RCC 7860 (cell line): ENCODE measurements around the gene DSG4.
"Not testable (repeated sequence)": the region's sequence is repeated elsewhere in the genome, so short reads cannot be mapped to it uniquely, and the experiment has no call there.

Source experiments
- DNase-seq: peaks from one replicate; pipeline ENCODE4 v3.0.0-alpha.2; 2015; ENCODE audit warnings: low spot score
- FAIRE-seq: peaks from 2 replicates; lab custom pipeline; 2012; peaks lifted over from hg19 to GRCh38; lab: Jason Lieb, UNC

The DSG4 gene, protein sequence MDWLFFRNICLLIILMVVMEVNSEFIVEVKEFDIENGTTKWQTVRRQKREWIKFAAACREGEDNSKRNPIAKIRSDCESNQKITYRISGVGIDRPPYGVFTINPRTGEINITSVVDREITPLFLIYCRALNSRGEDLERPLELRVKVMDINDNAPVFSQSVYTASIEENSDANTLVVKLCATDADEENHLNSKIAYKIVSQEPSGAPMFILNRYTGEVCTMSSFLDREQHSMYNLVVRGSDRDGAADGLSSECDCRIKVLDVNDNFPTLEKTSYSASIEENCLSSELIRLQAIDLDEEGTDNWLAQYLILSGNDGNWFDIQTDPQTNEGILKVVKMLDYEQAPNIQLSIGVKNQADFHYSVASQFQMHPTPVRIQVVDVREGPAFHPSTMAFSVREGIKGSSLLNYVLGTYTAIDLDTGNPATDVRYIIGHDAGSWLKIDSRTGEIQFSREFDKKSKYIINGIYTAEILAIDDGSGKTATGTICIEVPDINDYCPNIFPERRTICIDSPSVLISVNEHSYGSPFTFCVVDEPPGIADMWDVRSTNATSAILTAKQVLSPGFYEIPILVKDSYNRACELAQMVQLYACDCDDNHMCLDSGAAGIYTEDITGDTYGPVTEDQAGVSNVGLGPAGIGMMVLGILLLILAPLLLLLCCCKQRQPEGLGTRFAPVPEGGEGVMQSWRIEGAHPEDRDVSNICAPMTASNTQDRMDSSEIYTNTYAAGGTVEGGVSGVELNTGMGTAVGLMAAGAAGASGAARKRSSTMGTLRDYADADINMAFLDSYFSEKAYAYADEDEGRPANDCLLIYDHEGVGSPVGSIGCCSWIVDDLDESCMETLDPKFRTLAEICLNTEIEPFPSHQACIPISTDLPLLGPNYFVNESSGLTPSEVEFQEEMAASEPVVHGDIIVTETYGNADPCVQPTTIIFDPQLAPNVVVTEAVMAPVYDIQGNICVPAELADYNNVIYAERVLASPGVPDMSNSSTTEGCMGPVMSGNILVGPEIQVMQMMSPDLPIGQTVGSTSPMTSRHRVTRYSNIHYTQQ

GRCh38 chr18:31376477-31376876 is at the start of gene DSG4:
DSG4 (plus strand) TSS chr18:31376777; CDS start chr18:31376912, 135 bp downstream.
- no peak for FAIRE-seq
- no peak for DNase-seq

DNA sequence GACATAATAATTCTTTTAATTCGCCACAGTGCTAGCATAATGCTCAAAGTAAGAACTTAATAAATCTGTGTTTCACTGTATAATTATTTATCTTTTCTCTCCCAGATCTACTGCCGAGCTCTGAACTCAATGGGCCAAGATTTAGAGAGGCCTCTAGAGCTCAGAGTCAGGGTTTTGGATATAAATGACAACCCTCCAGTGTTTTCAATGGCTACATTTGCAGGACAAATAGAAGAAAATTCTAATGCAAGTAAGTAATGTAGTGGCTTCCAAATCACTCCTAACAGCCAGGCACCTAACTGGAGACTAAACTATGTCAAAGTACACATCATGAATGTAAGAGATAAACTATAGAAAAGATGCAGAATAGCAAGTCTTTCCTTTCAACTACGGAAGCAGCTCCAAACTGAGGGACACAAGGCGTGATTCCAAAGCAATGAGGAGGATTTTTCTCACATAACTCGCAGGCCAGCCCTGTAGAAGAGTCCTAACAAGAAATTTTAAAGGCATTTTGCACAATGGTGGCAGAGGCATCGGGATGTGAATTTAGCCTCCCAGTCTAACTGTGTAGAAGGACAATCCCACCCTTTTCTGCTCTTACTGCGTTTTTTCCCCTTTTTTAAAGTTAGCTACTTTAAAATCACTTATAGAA is 46.7 kb upstream of the DSG4 start:
- FAIRE-seq: no peak
- DNase-seq: no peak

DNA sequence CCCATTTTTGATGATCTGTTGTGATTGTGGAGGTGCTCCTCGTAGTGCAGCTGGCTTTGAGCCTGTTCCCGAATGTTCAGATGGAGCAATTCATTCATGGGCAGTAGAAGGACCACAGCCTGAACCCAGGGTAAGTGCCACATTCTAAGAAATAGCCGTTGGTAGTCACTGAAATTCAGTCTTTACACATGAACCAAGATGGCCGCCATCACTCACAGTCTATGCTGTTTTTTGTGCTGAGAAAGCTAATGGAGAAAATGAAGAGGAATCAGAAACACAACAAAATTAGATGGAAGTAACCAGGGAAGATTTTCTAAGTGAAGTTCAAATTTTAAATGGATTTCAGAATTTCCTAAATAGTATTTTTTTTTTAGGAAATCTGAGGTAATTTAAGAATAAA is 33.1 kb upstream of the DSG4 start:
- no peak for DNase-seq
- FAIRE-seq: no peak

DNA sequence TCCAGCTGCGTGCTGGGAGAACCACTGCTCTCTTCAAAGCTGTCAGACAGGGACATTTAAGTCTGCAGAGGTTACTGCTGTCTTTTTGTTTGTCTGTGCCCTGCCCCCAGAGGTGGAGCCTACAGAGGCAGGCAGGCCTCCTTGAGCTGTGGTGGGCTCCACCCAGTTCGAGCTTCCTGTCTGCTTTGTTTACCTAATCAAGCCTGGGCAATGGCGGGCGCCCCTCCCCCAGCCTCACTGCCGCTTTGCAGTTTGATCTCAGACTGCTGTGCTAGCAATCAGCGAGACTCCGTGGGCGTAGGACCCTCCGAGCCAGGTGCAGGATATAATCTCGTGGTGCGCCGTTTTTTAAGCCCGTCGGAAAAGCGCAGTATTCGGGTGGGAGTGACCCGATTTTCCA is 23.2 kb upstream of the DSG4 start:
- FAIRE-seq, DNase-seq: not testable (repeated sequence)

DNA sequence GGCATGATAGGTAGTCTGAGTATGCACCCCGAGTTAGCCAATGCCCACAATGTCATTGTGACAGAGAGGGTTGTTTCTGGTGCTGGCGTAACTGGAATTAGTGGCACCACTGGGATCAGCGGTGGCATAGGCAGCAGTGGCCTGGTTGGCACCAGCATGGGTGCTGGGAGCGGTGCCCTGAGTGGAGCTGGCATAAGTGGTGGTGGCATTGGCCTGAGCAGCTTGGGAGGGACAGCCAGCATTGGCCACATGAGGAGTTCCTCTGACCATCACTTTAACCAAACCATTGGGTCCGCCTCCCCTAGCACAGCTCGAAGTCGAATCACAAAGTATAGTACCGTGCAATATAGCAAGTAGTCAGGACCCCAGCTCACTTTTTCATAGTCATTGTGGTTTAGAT is 21.6 kb upstream of the DSG4 start:
- DNase-seq (no peak), FAIRE-seq (no peak)

GRCh38 chr18:31356025-31356424 is 20.6 kb upstream of the DSG4 start:
- DNase-seq (no peak), FAIRE-seq (no peak)

GRCh38 chr18:31364190-31364589 is 12.4 kb upstream of the DSG4 start:
- no peak for FAIRE-seq
- DNase-seq: no peak

GRCh38 chr18:31369478-31369877 is 7.1 kb upstream of the DSG4 start:
- no peak for DNase-seq
- no peak for FAIRE-seq

DNA sequence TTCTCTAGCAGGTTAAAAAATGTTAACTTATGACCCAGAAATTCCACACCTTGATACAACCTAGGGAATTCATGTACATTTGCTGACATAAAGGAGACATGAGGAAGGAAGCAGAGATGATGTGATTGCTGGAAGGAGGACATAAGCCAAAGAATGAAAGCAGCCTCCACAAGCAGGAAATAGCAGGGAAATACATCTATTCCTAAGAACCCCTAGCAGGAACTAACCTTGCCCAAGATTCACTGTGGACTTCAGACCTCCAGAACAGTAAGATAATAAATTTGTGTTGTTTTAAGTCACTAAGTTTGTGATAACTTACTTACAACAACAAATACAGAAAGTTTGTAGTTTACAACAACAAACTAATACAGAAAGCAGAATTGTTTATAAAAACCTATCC is 4.6 kb upstream of the DSG4 start:
- DNase-seq: no peak
- no peak for FAIRE-seq

GRCh38 chr18:31373641-31374040 is 2.9 kb upstream of the DSG4 start:
- DNase-seq (no peak), FAIRE-seq (no peak)

GRCh38 chr18:31380912-31381311 is 4.3 kb downstream of the DSG4 start:
- FAIRE-seq (no peak), DNase-seq (no peak)

GRCh38 chr18:31382107-31382506 is 5.5 kb downstream of the DSG4 start:
- FAIRE-seq: no peak
- no peak for DNase-seq

- FAIRE-seq: peak; percentile 82
- DNase-seq: peak; percentile 71
Measured at GRCh38 chr18:31386741-31387140, 10.2 kb downstream of the DSG4 start.

DNA sequence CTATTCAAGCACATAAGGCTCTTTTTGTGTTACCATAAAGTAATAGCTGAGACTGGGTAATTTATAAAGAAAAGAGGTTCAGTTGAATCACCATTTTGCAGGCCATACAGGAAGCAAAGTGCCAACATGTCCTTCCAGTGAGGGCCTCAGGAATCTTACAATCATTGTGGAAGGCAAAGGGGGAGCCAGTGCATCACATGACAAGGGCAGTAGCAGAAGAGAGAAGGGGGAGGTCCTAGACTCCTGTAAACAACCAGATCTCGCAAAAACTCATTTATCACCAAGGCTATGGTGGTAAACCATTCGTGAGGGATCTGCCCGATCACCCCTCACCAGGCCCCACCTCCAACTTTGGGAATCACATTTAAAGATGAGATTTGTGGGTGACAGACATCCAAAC is 16.7 kb downstream of the DSG4 start:
- no peak for FAIRE-seq

GRCh38 chr18:31396796-31397612 is 20.4 kb downstream of the DSG4 start:
- FAIRE-seq: no peak
- DNase-seq: no peak

More for the DNA sequence above, 16.7 kb downstream of the DSG4 start:
- no peak for DNase-seq

- DNase-seq (no peak), FAIRE-seq (no peak)
Measured at GRCh38 chr18:31398191-31398590, 21.6 kb downstream of the DSG4 start.

- no peak for FAIRE-seq
- DNase-seq: no peak
Measured at GRCh38 chr18:31399306-31400032, 22.9 kb downstream of the DSG4 start.

- FAIRE-seq (no peak), DNase-seq (no peak)
Measured at GRCh38 chr18:31401156-31402025, 24.8 kb downstream of the DSG4 start.

DNA sequence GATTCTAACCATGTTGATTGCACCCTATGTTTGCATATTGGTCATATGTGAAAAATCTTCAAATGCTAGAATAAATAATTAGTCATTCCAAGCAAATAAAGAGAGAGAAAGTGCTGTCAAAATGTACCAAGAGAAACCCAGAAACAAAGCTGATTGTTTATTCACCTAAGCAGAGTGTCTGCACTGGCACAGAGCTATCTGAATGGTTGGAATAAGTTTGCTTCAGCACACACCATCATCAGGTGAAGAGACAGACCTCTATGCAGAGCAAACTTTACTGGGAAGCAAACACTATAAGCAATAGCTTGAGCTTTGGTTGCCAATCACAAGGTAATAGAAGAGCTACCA is 25.4 kb downstream of the DSG4 start:
- DNase-seq: no peak
- no peak for FAIRE-seq
